ENCODE measurements around the gene MIS18A. TPM values are rescaled to one million over a fixed set of nuclear protein-coding genes. Genes with fewer than 3 reads are reported as not detected.

The MIS18A gene
- total RNA-seq, 1 donor from 2014 or later: 13.1 TPM

- DNase-seq (ENCODE audit: low read depth in 2 of 2): peak; percentile 93 to 97
These were observed 21.8 kb downstream of the MIS18A start for GRCh38 chr21:32256873-32257620.

- no peak for DNase-seq (ENCODE audit: low read depth in 2 of 2)
These were observed 22.6 kb downstream of the MIS18A start for GRCh38 chr21:32256251-32256650.

GRCh38 chr21:32253215-32253641, 25.6 kb downstream of the MIS18A start:
- no peak for DNase-seq (ENCODE audit: low read depth in 2 of 2)

GRCh38 chr21:32252136-32252535, 26.7 kb downstream of the MIS18A start:
- no peak for DNase-seq (ENCODE audit: low read depth in 2 of 2)

DNA sequence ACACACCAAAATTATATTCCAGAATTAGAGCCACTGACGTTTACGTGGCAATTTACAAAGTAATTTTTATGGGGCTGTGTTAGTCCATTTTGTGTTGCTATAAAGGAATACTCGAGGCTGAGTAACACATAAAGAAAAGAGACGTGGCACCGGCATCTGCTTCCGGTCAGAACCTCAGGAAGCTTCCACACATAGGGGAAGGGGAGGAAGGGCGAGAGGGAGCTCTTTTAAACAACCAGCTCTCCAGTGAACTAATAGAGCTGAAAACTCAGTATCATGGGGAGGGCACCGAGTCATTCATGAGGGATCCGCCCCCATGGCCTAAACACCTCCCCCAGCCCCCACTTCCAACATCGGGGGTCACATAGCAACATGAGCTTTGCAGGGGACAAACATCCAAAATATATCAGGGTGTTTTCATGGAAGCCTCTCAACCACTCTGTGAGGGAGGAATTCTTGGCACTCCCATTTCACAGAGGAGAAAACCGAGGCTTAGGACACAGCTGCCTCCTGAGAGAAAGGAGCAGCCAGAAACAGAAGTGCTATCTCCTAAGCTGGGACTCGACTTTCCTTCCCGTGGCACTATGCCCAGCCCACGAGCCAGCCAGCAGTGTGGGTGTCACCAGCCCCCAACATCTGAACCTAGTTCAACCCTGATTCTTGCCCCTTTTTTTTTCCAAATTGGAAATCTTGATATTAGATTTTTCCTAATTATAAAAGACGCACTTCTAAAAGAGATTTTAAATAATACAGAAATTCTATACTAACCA, 29.2 kb downstream of the MIS18A start:
- DNase-seq (ENCODE audit: low read depth in 2 of 2): no peak

DNA sequence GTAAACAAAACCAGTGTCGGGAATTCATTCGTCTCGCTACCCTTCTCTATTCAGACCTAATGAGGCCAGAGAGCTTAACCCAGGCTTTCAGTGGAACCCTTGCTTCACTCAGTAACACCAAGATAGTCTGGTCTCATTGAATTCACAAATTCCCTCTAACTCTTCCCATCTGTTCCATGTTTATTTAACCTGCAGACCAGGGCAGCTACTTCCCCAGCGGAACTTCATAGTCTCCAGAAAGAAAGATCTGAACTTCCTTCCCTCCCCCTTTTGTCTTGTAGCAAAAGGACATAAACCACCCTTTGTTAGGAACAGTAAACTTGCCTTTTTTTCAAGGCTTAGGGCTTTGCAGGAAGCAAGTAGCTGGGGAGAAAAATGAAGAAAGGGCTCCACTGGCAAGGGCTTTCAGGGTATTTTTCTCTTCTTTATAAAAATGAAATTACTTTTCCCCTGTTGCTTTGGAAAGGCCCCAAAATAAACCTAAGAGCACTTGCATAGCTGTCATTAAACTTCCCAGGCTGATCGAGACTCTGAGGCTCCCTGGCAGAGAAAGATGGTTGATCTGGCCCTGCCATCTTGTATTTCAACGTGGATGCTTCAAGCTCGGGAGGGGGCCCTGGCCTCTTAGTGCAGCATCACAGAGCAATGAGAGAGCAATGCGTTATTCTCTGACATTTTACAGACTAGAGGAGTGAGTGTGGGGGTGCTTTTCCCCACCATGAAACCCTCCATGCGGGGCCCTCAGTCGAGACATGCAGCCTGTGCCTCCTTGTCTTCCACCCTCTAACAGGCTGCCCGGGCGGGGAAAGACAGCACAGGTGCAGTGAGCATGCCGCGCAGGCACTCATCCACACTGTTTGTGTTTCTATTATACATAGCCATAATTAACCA, 30.0 kb downstream of the MIS18A start:
- peak in 1 of 2 donors; percentile 50 for DNase-seq (ENCODE audit: low read depth in 2 of 2)

DNA sequence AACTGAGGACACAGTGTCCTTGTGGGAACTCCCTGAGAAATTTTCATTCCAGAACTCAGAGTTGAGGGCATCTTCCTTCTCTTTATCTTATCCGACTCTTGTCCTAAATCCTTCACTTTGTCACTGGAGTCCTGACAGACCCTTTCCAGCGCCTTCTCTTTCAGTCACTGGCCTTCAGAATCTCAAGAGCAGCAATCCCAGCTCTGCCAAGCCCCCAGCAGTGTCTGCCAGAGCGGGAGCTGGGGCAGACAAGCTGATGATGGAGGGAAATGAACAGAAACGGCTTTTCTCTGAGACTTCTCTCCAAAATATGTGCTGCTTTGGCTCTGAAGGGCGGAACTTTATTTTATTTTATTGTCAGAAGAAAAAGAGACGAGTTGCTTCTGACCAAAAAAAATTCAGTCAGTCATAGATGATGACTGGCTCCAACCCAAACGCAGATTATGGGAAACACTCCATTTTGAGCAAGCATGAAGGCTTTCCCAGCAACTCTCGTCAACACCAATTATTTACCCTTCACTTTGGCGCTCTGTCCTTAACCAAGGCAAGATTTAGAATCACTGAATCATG, 32.2 kb downstream of the MIS18A start:
- no peak for DNase-seq (ENCODE audit: low read depth in 2 of 2)

DNA sequence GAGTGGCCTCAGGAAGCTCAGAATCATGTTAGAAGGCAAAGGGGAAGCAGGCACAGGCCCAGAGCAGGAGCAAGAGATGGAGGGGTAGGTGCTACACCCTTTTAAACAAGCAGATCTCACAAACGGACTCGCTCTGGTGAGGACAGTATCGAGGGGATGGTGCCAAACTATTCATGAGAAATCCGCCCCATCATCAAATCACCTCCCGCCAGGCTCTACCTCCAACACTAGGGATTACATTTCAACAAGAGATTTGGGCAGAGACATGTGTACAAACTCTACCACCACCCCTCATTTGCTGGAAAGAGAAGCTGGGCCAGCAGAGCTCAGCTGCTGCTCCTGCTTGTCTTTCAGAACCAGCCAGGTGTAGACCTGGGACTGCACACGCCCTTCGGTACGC, 32.9 kb downstream of the MIS18A start:
- no peak for DNase-seq (ENCODE audit: low read depth in 2 of 2)

- no peak for DNase-seq (ENCODE audit: low read depth in 2 of 2)
These were observed 37.8 kb downstream of the MIS18A start for GRCh38 chr21:32240851-32241687.

DNA sequence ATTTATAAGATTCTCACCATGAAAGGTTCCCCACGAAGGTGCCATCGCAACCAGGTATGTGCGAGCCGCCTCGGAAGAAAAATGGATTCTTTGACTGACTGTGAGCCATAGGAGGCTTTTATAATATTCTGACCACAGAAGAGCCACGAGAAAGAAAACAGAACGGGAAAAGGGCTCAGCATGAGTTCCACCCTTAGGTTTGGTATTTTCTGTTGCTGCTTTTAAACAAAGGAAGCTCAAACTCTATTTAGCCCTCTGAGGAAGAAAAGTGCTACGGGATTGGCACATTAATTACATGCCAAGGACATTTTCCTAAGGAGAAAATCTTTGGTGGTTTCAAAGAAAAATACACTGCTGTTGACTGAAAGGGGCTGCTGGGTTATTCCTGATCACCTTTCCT, 39.3 kb downstream of the MIS18A start:
- DNase-seq (ENCODE audit: low read depth in 2 of 2): no peak

DNA sequence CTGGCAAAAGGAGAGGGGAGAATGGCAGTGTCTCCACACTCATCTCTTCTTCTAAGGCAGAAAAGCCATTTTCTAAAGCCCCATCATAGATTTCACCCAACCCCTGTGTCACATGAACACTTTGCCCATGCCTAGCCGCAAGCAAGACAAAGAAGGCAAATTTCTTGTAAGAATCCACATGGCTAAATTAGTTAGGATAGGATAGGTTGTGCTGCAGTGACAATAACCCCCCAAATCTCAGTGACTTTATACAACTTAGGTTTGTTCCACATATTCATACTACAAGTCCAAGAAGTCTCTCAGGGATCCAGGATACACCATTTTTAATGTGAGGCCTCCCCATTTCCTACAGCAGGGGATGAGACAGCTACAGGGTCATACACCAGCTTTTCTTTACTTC, 40.8 kb downstream of the MIS18A start:
- no peak for DNase-seq (ENCODE audit: low read depth in 2 of 2)

DNA sequence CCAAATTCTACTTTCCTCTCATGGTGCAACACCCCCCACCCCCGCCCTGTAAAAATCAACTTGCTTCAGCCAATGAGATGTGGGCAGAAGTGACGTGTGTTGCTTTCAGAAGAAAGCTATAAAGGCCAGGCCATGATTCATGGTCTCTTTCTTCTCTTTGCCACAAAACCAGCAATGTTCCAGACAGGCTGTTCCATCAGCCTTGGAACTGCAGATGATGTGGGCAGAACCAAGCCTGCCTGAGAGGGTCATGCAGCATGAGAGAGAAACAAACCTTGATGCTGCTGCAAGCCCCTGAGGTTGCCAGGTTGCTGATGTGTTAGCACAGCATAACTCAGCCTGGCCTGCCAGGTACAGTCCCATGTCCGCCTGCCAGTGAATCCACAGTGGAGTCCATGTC, 41.8 kb downstream of the MIS18A start:
- no peak for DNase-seq (ENCODE audit: low read depth in 2 of 2)

- no peak for DNase-seq (ENCODE audit: low read depth in 2 of 2)
These were observed 45.0 kb downstream of the MIS18A start for GRCh38 chr21:32233722-32234301.

DNA sequence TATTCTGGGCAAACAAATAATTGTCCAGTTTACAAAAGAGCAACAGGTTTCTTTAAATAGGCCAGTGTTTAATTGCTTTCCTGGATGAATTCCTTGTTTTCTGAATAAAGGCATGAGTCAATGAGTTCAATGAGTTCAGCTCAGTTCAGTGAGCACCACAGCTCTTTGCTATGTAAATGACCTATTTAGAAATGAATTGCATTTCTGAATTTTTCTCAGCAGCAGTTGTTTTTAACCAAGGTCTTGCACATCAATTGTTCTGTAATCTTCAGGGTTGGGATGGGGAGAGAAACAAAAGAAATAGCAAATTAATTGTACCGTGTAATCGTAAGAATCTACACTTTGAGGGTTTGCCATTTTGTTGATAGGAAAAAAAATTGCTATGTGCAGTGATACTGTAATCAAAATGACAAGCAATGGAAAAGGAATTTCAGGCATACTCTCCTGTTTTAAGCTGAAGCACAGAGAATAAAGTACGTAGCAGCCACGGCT, 45.7 kb downstream of the MIS18A start:
- no peak for DNase-seq (ENCODE audit: low read depth in 2 of 2)

- no peak for DNase-seq (ENCODE audit: low read depth in 2 of 2)
These were observed 52.4 kb downstream of the MIS18A start for GRCh38 chr21:32226444-32226843.

Other genes starting within 250 kb of the MIS18A start
- not detected in 2 replicates for gene MRAP, start 19.8 kb upstream of the MIS18A start, total RNA-seq
- 13.5 and 18.3 TPM in 2 replicates for gene URB1, start 114.0 kb upstream of the MIS18A start, total RNA-seq
- 15.9 and 23.4 TPM in 2 replicates for gene EVA1C, start 133.7 kb upstream of the MIS18A start, total RNA-seq